ENCODE data around the gene LARGE1. TPM values are rescaled to one million over a fixed set of nuclear protein-coding genes. Genes with fewer than 3 reads are reported as not detected.

LARGE1 gene
- total RNA-seq, 1 experiment from 2014 or later: 1.5 TPM

DNA sequence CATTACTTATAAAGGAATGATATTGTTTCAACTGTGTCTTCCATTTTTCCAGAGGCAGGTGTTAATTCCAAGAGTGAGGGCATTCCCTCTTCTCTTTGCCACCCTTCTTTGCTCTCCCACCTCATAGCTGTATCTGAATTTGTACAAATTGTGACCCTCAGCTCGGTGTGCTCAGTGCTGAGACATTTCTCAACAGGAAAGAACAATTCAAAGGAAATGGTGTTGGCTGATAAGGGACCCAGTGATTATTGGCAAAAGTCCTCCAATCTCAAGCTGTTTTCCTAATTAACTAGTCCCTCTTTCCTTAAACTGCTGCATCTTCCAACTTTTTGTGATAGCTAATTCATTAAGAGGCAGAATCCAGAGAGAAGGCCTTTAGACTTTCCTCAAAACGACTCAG lies 453.2 kb downstream of the LARGE1 start:
- Histone ChIP-seq H3K9me3 (ENCODE audit: control insufficient read depth in 1 of 2, insufficient read depth in 1 of 2, low read depth in 1 of 2, low read length in 2 of 2) (peaks cover 0 to 26% of the 10 kb centered on the region in 2 experiments; a peak in 2 of 4 replicates), H3K79me2 (ENCODE audit: insufficient read depth, low read length) (no peaks in the 10 kb centered on the region), H2AFZ (ENCODE audit: low read depth, low read length, poor library complexity, severe bottlenecking) (no peak overlapping the region), H3K27ac (ENCODE audit: low read depth, low read length) (no peak overlapping the region), H3K4me3 (replicated peaks in 1 of 2; ENCODE audit: low read depth in 1 of 2, low read length in 2 of 2) (no peak overlapping the region), H3K4me2 (ENCODE audit: low read length) (no peak overlapping the region), H3K4me1 (ENCODE audit: control insufficient read depth in 1 of 2, insufficient read depth in 2 of 2, low read length in 2 of 2) (no peaks in the 10 kb centered on the region), H3K36me3 (ENCODE audit: control insufficient read depth in 1 of 2, insufficient read depth in 2 of 2, low read length in 2 of 2) (no peaks in the 10 kb centered on the region), H4K20me1 (ENCODE audit: insufficient read depth) (no peaks in the 10 kb centered on the region), H3K9me2 (ENCODE audit: insufficient read depth) (no peaks in the 10 kb centered on the region), H3K9ac (ENCODE audit: low read length) (no peak overlapping the region), H3K27me3 (ENCODE audit: insufficient read depth, low read length) (no peaks in the 10 kb centered on the region)
- ATAC-seq: no peak
- no TSS peak for BruUV-seq (replicated peaks)
- POLR2A ChIA-PET: no interaction called here
- RAD21 ChIA-PET (ENCODE audit: low non-redundant PET in 1 of 2, low total read pairs in 2 of 2, uncharacterized antibody in 2 of 2, unreplicated experiment in 2 of 2): no interaction called here
- TF ChIP-seq YY1 (IDR thresholded peaks at IDR 0.05; ENCODE audit: extremely low read depth, insufficient replicate concordance, low read depth, low read length) (no peak), RAD21 (IDR thresholded peaks at IDR 0.05; ENCODE audit: low read depth) (no peak), CBX3 (IDR thresholded peaks at IDR 0.05; ENCODE audit: low read depth) (no peak), POLR2AphosphoS5 (IDR thresholded peaks at IDR 0.05; ENCODE audit: low read depth, low read length) (no peak), SP1 (IDR thresholded peaks at IDR 0.05; ENCODE audit: low read depth) (no peak), CEBPB (IDR thresholded peaks at IDR 0.05; ENCODE audit: low read depth) (no peak), POLR2A (IDR thresholded peaks at IDR 0.05; ENCODE audit: borderline replicate concordance, extremely low read depth, insufficient read depth, insufficient read length) (no peak), EGR1 (IDR thresholded peaks at IDR 0.05; ENCODE audit: low read depth) (no peak), SRF (IDR thresholded peaks at IDR 0.05; ENCODE audit: low read depth) (no peak), EZH2phosphoT487 (IDR thresholded peaks at IDR 0.05; ENCODE audit: borderline replicate concordance) (no peak), JUND (IDR thresholded peaks at IDR 0.05) (no peak), ZFX (IDR thresholded peaks at IDR 0.05) (no peak), SIN3A (IDR thresholded peaks at IDR 0.05; ENCODE audit: low read depth) (no peak), ZNF274 (IDR thresholded peaks at IDR 0.05; ENCODE audit: low read depth, low read length) (no peak)
- TF ChIP-seq, protein P1, sequence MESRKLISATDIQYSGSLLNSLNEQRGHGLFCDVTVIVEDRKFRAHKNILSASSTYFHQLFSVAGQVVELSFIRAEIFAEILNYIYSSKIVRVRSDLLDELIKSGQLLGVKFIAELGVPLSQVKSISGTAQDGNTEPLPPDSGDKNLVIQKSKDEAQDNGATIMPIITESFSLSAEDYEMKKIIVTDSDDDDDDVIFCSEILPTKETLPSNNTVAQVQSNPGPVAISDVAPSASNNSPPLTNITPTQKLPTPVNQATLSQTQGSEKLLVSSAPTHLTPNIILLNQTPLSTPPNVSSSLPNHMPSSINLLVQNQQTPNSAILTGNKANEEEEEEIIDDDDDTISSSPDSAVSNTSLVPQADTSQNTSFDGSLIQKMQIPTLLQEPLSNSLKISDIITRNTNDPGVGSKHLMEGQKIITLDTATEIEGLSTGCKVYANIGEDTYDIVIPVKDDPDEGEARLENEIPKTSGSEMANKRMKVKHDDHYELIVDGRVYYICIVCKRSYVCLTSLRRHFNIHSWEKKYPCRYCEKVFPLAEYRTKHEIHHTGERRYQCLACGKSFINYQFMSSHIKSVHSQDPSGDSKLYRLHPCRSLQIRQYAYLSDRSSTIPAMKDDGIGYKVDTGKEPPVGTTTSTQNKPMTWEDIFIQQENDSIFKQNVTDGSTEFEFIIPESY (IDR thresholded peaks at IDR 0.05; ENCODE audit: extremely low read depth, insufficient replicate concordance, low read length): no peak
- TF ChIP-seq, protein P2, sequence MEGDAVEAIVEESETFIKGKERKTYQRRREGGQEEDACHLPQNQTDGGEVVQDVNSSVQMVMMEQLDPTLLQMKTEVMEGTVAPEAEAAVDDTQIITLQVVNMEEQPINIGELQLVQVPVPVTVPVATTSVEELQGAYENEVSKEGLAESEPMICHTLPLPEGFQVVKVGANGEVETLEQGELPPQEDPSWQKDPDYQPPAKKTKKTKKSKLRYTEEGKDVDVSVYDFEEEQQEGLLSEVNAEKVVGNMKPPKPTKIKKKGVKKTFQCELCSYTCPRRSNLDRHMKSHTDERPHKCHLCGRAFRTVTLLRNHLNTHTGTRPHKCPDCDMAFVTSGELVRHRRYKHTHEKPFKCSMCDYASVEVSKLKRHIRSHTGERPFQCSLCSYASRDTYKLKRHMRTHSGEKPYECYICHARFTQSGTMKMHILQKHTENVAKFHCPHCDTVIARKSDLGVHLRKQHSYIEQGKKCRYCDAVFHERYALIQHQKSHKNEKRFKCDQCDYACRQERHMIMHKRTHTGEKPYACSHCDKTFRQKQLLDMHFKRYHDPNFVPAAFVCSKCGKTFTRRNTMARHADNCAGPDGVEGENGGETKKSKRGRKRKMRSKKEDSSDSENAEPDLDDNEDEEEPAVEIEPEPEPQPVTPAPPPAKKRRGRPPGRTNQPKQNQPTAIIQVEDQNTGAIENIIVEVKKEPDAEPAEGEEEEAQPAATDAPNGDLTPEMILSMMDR (IDR thresholded peaks at IDR 0.05 in 2 of 3, conservative IDR thresholded peaks at IDR 0.05 in 1 of 3; ENCODE audit: borderline replicate concordance in 1 of 3, insufficient read depth in 1 of 3, low read depth in 2 of 3, low read length in 2 of 3): no peak
- TF ChIP-seq, protein P3, sequence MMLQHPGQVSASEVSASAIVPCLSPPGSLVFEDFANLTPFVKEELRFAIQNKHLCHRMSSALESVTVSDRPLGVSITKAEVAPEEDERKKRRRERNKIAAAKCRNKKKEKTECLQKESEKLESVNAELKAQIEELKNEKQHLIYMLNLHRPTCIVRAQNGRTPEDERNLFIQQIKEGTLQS (IDR thresholded peaks at IDR 0.05): no peak
- CTCF ChIA-PET: no interaction called here
- intact Hi-C loops (cut with micrococcal nuclease): no loop called here
- no peak for DNase-seq (ENCODE audit: low read depth, low spot score)
